ENCODE measurements around the gene ZNF28.
"Not testable (repeated sequence)": the region's sequence is repeated elsewhere in the genome, so short reads cannot be mapped to it uniquely, and the experiment has no call there.

GRCh38 chr19:52799950-52800640, 21.3 kb downstream of the ZNF28 start:
- not testable (repeated sequence) for TF ChIP-seq CTCF (IDR thresholded peaks at IDR 0.05); MAX (CRISPR knock-in tag; IDR thresholded peaks at IDR 0.05); GABPB1 (CRISPR knock-in tag; IDR thresholded peaks at IDR 0.05); ZNF512 (CRISPR knock-in tag; IDR thresholded peaks at IDR 0.05; ENCODE audit: borderline replicate concordance); E2F4 (CRISPR knock-in tag; IDR thresholded peaks at IDR 0.05; ENCODE audit: borderline replicate concordance, low read depth); NR2C2 (CRISPR knock-in tag; IDR thresholded peaks at IDR 0.05); AFF4 (CRISPR knock-in tag; IDR thresholded peaks at IDR 0.05; ENCODE audit: borderline replicate concordance)
